Epidermal melanocyte (primary cell): ENCODE results near the gene PNRC2.

ENCODE experiments used
- DNase-seq: peaks from one replicate; pipeline ENCODE4 v3.0.0; 2011; ENCODE audit warnings: low spot score; ENCODE audit not compliant: insufficient read length

The PNRC2 gene

GRCh38 chr1:23959461-23960290 lies at the start of gene PNRC2:
Gene PNRC2, plus strand, starts transcription at chr1:23959828. Its CDS starts 1,630 bp downstream, at chr1:23961458.
- peak; percentile 96 for DNase-seq

- no peak for DNase-seq
Observed at GRCh38 chr1:23910144-23910543, 49.5 kb upstream of the PNRC2 start.

GRCh38 chr1:23910553-23911246 lies 48.9 kb upstream of the PNRC2 start:
- no peak for DNase-seq

GRCh38 chr1:23911921-23912320 lies 47.7 kb upstream of the PNRC2 start:
- DNase-seq = no peak

- DNase-seq = no peak
Observed at GRCh38 chr1:23913212-23913880, 46.3 kb upstream of the PNRC2 start, which contains the start of gene CNR2. Gene CNR2, minus strand, starts transcription at chr1:23913362. Its CDS starts 37,745 bp downstream, at chr1:23875617.

GRCh38 chr1:23914921-23915320 lies 44.7 kb upstream of the PNRC2 start:
- no peak for DNase-seq

- DNase-seq = no peak
Observed at GRCh38 chr1:23915466-23915865, 44.2 kb upstream of the PNRC2 start.

- DNase-seq = no peak
Observed at GRCh38 chr1:23916209-23917131, 43.2 kb upstream of the PNRC2 start.

GRCh38 chr1:23922321-23922943 lies 37.2 kb upstream of the PNRC2 start:
- no peak for DNase-seq

- DNase-seq = no peak
Observed at GRCh38 chr1:23923592-23924499, 35.8 kb upstream of the PNRC2 start.

GRCh38 chr1:23924601-23925000 lies 35.0 kb upstream of the PNRC2 start:
- no peak for DNase-seq

GRCh38 chr1:23925279-23925678 lies 34.3 kb upstream of the PNRC2 start:
- no peak for DNase-seq

- no peak for DNase-seq
Observed at GRCh38 chr1:23927097-23927496, 32.5 kb upstream of the PNRC2 start.

- no peak for DNase-seq
Observed at GRCh38 chr1:23928789-23929188, 30.8 kb upstream of the PNRC2 start.

- no peak for DNase-seq
Observed at GRCh38 chr1:23930270-23930669, 29.4 kb upstream of the PNRC2 start.

- peak; percentile 48 for DNase-seq
Observed at GRCh38 chr1:23930861-23931490, 28.7 kb upstream of the PNRC2 start.

- DNase-seq = no peak
Observed at GRCh38 chr1:23931491-23931880, 28.1 kb upstream of the PNRC2 start.

- peak; percentile 14 for DNase-seq
Observed at GRCh38 chr1:23936481-23937176, 23.0 kb upstream of the PNRC2 start.
